ENCODE results near the gene PDGFB. TPM values are rescaled to one million over a fixed set of nuclear protein-coding genes. Genes with fewer than 3 reads are reported as not detected.

The PDGFB gene
- total RNA-seq, 2 experiments from 2014 or later, result 11.7 to 13.3 TPM

DNA sequence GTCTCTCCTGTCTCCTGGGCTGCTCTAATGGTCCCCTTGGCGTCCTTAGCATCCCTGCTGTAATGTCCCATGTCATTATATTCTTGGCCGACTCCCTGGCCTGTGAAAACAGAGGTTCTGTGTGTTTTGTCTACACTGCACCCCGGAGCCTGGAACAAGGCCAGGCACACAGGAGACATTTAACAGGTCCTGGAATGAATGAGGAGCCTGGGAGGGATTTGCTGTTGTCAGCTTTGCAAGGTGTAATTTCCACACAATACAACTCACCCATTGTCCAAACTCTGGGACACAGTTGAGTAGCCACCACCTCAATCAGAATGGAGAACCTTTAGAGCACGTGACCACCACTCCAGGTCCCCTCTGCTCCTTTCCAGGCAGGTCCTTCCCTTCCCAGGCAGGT is 14.9 kb upstream of the PDGFB start:
- intact Hi-C loops (cut with micrococcal nuclease), result no loop called here
- peaks cover 7% of the 10 kb centered on the region for H3K27me3 Mint-ChIP-seq
- peaks cover 7% of the 10 kb centered on the region for H3K36me3 Mint-ChIP-seq
- DNase-seq, result no peak
- ChIA-PET CTCF (no interaction called here), POLR2A (no interaction called here)
- H3K4me3 Mint-ChIP-seq, result no peak overlapping the region
- peaks cover 21% of the 10 kb centered on the region for H3K4me1 Mint-ChIP-seq (ENCODE audit: low read depth)
- H3K27ac Mint-ChIP-seq, result no peak overlapping the region
- H3K9me3 Mint-ChIP-seq, result peaks cover 19% of the 10 kb centered on the region

DNA sequence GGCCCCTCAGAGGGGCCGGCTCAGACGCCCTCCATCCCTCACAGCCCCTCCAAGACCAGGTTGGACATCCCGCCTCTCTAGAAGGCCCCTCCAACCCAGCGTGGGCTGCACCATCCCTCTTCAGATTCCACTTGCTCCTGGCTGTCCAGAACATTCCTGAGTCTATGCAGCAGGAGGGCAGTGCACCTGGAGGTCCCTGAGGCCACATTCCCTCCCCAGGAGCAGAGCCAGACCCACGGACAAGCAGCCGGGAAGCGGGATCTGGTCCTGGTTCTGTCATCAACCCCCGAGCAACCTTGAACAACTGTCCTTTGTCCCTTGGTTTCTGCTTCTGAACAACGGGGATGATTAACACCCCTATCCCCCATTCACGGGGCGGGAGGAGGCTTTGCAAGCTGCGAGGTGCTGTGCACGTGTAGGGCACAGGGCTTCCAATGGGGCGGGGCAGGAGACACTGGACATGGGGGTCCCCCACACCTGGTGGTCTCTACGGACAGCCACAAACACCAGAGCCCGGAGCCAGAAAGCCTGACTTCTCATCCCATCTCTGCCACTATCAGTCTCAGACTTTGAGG is 13.2 kb upstream of the PDGFB start:
- Mint-ChIP-seq H3K27me3 (peaks cover 4% of the 10 kb centered on the region), H3K9me3 (peaks cover 19% of the 10 kb centered on the region), H3K4me1 (ENCODE audit: low read depth) (peaks cover 21% of the 10 kb centered on the region), H3K27ac (no peak overlapping the region), H3K4me3 (no peak overlapping the region), H3K36me3 (peaks cover 7% of the 10 kb centered on the region)
- CTCF ChIA-PET, result no interaction called here
- DNase-seq, result no peak
- intact Hi-C loops (cut with micrococcal nuclease), result no loop called here
- POLR2A ChIA-PET, result no interaction called here

DNA sequence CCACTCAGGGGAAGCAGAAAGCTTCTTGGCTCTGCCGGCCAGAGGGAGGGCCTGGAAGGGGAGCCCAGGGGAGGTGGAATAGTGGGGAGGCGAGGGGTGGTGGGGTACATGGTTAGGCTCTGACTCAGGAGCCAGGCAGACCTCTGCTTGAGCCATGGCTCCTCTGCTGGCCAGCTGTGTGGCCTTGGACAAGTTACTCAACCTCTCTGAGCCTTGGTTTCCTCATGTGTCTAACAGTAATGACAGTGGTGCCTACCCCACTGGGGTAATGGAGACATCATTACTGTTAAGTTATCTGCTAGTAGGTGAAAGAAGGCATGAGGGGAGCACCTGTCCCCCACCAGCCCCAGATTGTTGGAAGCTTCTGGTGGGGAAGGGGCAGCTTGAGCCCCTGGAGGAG is 12.2 kb upstream of the PDGFB start:
- Mint-ChIP-seq H3K4me1 (ENCODE audit: low read depth) (peaks cover 27% of the 10 kb centered on the region), H3K27me3 (peaks cover 4% of the 10 kb centered on the region), H3K4me3 (no peak overlapping the region), H3K27ac (no peak overlapping the region), H3K36me3 (peaks cover 4% of the 10 kb centered on the region), H3K9me3 (peaks cover 13% of the 10 kb centered on the region)
- POLR2A ChIA-PET, result no interaction called here
- intact Hi-C loops (cut with micrococcal nuclease), result no loop called here
- DNase-seq, result no peak
- CTCF ChIA-PET, result no interaction called here

DNA sequence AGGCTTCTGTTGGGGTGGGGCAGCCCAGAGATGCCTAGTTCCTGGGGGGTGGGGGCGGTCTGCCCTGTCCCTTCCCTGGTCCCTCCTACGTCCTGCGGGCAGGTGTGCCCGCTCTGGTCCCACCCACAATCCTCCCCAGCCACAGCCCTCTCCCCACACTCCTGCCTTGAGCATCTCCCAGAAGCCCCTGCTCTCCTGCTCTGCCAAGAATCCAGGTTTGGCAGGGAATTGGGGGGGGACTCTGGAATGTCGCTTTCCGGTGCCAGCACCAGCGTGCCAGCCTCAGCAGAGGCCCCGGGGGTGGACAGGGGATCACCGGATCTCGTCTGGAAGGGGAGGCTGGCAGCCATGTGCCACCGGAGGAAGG is 11.4 kb upstream of the PDGFB start:
- Mint-ChIP-seq H3K4me1 (ENCODE audit: low read depth) (peaks cover 29% of the 10 kb centered on the region), H3K27me3 (peaks cover 4% of the 10 kb centered on the region), H3K27ac (no peak overlapping the region), H3K9me3 (peaks cover 5% of the 10 kb centered on the region), H3K4me3 (no peak overlapping the region), H3K36me3 (peaks cover 3% of the 10 kb centered on the region)
- intact Hi-C loops (cut with micrococcal nuclease), result no loop called here
- DNase-seq, result no peak
- CTCF ChIA-PET, result no interaction called here
- POLR2A ChIA-PET, result no interaction called here

DNA sequence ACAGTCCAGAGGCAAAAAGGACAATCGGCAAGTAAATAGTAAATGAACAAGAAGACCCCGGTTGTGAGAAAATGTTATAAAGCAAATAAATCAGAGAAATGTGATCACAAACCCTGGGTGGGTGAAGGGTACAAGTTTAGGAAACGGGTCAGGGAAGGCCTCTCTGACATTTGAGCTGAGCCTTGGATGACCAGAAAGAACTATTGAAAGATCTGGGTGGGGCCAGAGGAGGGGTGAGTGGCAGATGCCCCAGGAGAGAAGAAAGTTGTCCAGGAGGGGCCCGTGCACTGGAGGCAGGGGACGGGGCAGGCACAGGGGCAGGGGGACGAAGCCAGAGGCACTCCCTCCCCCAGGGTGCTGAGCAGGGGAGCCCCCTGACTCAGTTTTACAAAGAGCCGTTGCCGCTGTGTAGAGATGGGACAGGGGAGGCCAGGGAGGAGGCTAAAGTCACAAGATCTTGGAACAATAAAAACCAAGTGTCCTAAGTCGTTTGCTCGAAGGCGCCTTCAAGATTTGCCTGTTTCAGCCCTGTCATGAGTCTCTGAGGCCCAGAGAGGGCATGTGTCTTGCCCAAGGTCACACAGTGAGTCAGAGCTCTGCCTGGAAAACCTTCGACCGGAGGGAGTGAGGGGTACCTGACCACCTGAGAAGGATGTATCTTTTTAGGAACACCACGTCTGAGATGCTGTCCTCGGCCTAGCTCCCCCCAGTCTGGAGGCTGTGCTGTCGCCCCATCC is 10.8 kb upstream of the PDGFB start:
- ChIA-PET POLR2A (no interaction called here), CTCF (interaction anchor here (3.3 kb wide), 1 partner anchor 56 kb away, joined by 15 read pairs; no protein-coding TSS in a partner anchor)
- Mint-ChIP-seq H3K27me3 (peaks cover 4% of the 10 kb centered on the region), H3K36me3 (no peaks in the 10 kb centered on the region), H3K27ac (peak overlapping the region; percentile 52), H3K4me3 (no peak overlapping the region), H3K9me3 (no peaks in the 10 kb centered on the region), H3K4me1 (ENCODE audit: low read depth) (peaks cover 29% of the 10 kb centered on the region)
- DNase-seq, result no peak
- intact Hi-C loops (cut with micrococcal nuclease), result no loop called here

DNA sequence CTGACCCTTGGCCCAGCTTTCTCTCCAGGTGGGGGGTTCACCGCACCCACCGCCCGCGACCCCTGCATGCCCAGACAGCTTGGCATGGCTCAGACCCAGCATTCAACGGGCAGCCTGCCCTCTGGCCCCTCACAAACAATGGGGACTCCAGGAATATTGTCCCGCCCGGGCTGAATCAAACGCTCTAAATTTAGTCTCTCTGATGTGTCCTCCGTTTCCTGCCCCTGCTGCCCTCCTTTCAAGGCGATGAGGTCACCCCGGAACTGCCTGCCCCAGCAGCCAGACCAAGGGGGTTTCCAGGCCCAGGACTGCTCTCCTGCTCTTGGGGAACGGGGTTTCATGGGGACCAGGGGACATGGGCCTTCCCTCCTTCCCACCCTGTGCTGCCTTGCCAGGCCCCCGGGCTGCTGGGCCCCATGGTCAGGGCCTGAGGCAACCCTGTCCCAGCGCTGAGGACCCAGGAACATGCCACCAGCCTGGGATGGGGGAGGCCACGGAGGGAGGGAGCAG is 10.1 kb upstream of the PDGFB start:
- intact Hi-C loops (cut with micrococcal nuclease), result no loop called here
- POLR2A ChIA-PET, result interaction anchor here (1.2 kb wide), 1 partner anchor 24 kb away, joined by 3 read pairs; no protein-coding TSS in a partner anchor
- peak overlapping the region; percentile 68 for H3K27ac Mint-ChIP-seq
- H3K4me3 Mint-ChIP-seq, result peak overlapping the region; percentile 53
- peaks cover 29% of the 10 kb centered on the region for H3K4me1 Mint-ChIP-seq (ENCODE audit: low read depth)
- H3K27me3 Mint-ChIP-seq, result peaks cover 4% of the 10 kb centered on the region
- DNase-seq, result peak; percentile 84
- no peaks in the 10 kb centered on the region for H3K36me3 Mint-ChIP-seq
- CTCF ChIA-PET, result interaction anchor here (3.3 kb wide), 1 partner anchor 57 kb away, joined by 15 read pairs; no protein-coding TSS in a partner anchor
- no peaks in the 10 kb centered on the region for H3K9me3 Mint-ChIP-seq

DNA sequence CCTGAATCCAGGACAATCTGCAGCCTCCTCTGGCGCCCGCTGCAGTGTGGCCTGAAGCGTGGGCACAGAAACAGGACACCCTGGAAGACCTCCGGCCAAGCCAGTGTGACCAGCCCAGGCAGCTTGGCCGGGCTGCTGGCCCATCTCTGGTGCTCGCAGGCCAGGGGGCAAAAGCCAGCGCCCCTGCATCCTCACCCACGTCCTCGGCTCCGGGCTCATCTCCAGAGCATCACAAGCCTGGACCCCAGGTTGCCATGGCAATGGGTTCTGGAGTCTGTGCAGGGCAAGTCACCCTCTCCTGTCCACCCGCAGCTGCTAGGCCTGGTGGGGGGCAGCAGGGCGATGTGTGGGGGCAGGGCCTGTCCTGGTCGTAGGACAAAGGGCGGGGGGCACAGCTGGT is 9.3 kb upstream of the PDGFB start:
- Mint-ChIP-seq H3K27ac (no peak overlapping the region), H3K9me3 (no peaks in the 10 kb centered on the region), H3K4me3 (no peak overlapping the region), H3K36me3 (no peaks in the 10 kb centered on the region), H3K4me1 (ENCODE audit: low read depth) (peaks cover 29% of the 10 kb centered on the region), H3K27me3 (peaks cover 4% of the 10 kb centered on the region)
- no peak for DNase-seq
- intact Hi-C loops (cut with micrococcal nuclease), result no loop called here
- POLR2A ChIA-PET, result interaction anchor here (1.2 to 1.7 kb wide), 2 partner anchors 24 to 64 kb away, joined by 3 to 7 read pairs; no protein-coding TSS in a partner anchor
- CTCF ChIA-PET, result interaction anchor here (1.3 to 3.3 kb wide), 3 partner anchors 8 to 86 kb away, joined by 3 to 15 read pairs (median 3); no protein-coding TSS in a partner anchor

DNA sequence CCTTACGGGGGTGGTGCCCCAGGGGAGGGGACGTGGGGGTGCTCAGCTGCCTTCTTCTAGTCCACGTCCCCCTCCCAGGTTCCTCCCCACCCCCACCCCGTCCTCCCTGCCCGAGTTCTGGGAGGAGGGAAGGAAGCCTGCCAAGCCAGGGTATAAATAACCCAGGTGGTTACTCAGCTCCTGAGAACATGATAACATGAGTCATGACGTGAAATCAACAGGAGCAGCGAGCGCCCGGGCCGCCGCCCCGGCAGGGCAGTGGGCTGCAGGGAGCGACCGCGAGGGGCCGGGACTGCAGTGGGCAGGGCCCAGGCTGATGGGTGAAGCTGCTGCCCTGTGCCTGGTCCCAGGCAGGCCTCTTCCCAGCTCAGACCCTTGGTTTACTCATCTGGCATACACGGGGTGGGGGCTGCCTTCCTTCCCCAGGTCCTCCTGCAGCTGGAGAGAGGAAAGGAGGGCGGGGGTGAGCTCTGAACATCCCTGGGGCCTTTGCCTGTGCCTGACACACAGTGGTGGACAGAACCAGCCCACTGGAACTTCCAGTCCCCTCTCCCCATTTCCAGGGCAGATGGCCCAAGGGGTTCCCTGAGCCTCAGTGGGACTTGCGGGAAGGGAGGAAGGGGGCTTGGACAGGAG is 8.8 kb upstream of the PDGFB start:
- Mint-ChIP-seq H3K27me3 (peaks cover 4% of the 10 kb centered on the region), H3K9me3 (no peaks in the 10 kb centered on the region), H3K27ac (no peak overlapping the region), H3K36me3 (no peaks in the 10 kb centered on the region), H3K4me3 (no peak overlapping the region), H3K4me1 (ENCODE audit: low read depth) (peaks cover 29% of the 10 kb centered on the region)
- CTCF ChIA-PET, result interaction anchor here (0.6 to 3.3 kb wide), 10 partner anchors 8 to 997 kb away, joined by 3 to 15 read pairs (median 3); no protein-coding TSS in a partner anchor
- intact Hi-C loops (cut with micrococcal nuclease), result loop anchor here (1.0 kb wide), 2 partner anchors 12 to 13 kb away; no protein-coding TSS in a partner anchor
- peak; percentile 74 for DNase-seq
- POLR2A ChIA-PET, result interaction anchor here (1.7 kb wide), 1 partner anchor 65 kb away, joined by 7 read pairs; no protein-coding TSS in a partner anchor

DNA sequence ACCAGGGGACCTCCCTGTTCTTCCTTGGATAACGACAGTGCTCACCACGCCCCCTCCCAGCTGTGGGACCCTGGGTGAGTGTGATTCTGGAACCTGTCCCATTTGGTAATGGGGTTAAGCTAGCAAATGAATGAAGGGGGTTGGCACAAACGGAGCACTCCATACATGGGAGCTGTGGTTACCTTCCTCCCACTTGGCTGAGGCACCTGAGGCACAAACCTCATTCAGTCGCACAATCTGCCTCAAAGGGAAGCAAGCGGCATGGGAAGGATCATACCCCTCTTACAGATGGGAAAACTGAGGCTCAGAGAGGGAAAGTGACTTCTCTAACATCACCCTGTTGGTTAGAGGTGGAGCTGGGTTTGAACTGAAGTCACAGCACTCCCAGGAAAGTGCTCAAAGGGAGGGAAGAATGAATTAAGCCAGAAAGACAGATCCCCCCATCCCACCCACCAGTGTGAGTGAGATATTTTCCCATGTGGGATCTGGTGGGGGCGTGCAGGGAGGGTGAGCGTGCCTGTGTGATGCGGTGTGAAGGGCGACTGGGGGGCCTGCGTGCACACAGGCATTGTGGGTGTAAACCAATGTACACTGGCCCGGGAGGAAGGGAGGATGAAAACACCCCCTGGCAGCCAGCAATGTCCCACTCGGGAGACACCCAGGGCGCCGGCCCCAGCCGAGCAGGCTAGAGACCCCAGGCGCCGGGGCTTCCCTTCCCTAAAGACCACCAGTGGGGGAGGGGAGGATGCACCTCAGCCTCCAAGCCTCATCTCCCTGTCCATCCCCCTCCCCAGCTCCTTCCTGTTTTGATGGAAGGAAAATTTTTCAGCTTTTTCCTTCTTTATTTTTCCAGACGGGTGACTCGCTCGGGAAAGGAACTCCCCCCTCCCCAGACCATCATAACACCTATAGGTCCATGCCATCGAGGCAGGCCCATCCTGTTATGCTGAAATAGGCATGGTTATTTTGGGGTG is 8.0 kb upstream of the PDGFB start:
- Mint-ChIP-seq H3K27me3 (peaks cover 4% of the 10 kb centered on the region), H3K27ac (peak overlapping the region; percentile 23), H3K36me3 (no peaks in the 10 kb centered on the region), H3K4me1 (ENCODE audit: low read depth) (peaks cover 29% of the 10 kb centered on the region), H3K9me3 (no peaks in the 10 kb centered on the region), H3K4me3 (no peak overlapping the region)
- CTCF ChIA-PET, result interaction anchor here (0.6 to 3.3 kb wide), 10 partner anchors 9 to 998 kb away, joined by 3 to 15 read pairs (median 3); no protein-coding TSS in a partner anchor
- POLR2A ChIA-PET, result interaction anchor here (1.7 kb wide), 1 partner anchor 66 kb away, joined by 7 read pairs; no protein-coding TSS in a partner anchor
- intact Hi-C loops (cut with micrococcal nuclease), result loop anchor here (1.0 kb wide), 2 partner anchors 11 to 14 kb away; no protein-coding TSS in a partner anchor
- DNase-seq, result no peak

DNA sequence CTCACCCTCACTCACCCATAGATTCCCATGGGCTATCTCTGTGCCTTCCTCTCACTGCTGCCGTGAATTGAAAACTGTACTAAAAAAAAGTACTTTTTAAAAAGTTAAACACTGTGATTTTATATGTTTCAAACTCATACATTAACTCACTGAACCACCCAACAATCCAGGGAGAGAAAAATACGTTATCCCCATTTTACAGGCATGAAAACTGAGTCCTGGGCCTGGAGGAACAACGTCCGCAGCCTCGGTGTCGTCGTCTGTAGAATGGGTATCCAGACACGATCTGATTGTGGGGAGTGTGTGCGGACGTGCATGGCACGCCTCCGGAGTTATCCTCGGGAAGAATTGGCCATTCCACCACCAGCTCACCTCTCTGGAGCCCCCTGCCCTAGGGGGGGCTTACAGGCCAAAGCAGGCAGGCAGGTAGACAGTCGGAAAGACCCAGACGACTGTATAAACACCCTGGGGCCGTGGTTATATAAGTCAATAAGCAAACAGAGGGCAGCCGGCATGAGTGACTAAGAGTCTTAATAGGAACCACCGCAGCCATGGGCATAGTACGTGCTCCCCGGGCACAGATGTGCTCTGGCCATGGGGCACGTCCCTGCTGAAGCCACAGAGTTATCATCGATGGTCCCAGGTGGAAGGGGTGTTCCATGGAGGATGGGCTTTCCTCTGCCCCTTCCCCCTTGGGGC is 7.1 kb upstream of the PDGFB start:
- CTCF ChIA-PET, result interaction anchor here (0.7 to 1.5 kb wide), 2 partner anchors 59 to 81 kb away, joined by 3 read pairs; no protein-coding TSS in a partner anchor
- no peak for DNase-seq
- Mint-ChIP-seq H3K4me1 (ENCODE audit: low read depth) (peaks cover 29% of the 10 kb centered on the region), H3K27ac (no peak overlapping the region), H3K9me3 (no peaks in the 10 kb centered on the region), H3K36me3 (no peaks in the 10 kb centered on the region), H3K4me3 (no peak overlapping the region), H3K27me3 (peaks cover 4% of the 10 kb centered on the region)
- POLR2A ChIA-PET, result no interaction called here
- intact Hi-C loops (cut with micrococcal nuclease), result no loop called here

DNA sequence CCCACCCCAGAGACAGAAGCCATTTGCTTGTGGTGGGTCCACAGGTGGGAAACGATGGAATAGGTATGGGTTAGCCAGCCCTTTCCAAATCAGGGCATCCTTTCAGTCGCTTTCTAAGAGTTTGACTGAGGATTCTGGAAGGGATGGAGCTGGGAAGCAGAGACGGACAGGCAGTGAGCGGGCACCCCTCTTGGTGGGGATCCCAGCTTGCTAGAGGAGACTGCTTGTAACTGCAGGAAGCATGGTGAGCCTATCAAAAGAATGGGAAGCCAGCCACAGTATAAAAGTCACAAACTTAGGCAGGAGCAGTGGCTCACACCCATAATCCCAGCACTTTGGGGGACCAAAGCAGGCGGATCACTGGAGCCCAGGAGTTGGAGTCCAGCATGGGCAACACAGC is 6.1 kb upstream of the PDGFB start:
- H3K27me3 Mint-ChIP-seq, result peaks cover 4% of the 10 kb centered on the region
- ChIA-PET POLR2A (no interaction called here), CTCF (interaction anchor here (0.7 to 1.5 kb wide), 2 partner anchors 60 to 80 kb away, joined by 3 read pairs; no protein-coding TSS in a partner anchor)
- no peaks in the 10 kb centered on the region for H3K9me3 Mint-ChIP-seq
- H3K4me3 Mint-ChIP-seq, result no peak overlapping the region
- H3K4me1 Mint-ChIP-seq (ENCODE audit: low read depth), result peaks cover 30% of the 10 kb centered on the region
- H3K36me3 Mint-ChIP-seq, result no peaks in the 10 kb centered on the region
- intact Hi-C loops (cut with micrococcal nuclease), result no loop called here
- no peak overlapping the region for H3K27ac Mint-ChIP-seq
- no peak for DNase-seq

All from activated CD4-positive, alpha-beta memory T cell treated with anti-CD3 and anti-CD28 coated beads for 36 hours (primary cell).